Gastroesophageal sphincter (tissue), 3 donors: ENCODE measurements around the gene COL4A2.

Source experiments
- CTCF ChIP-seq, 4 experiments: fragments of 200-600 bp in 2 of 4; fragments of 450-650 bp in 2 of 4; sonication (generic) in 1 of 4; IDR thresholded peaks; one replicate each; pipeline ENCODE4 v1.5.1; 2017 to 2019; ENCODE audit warnings: antibody characterized with exemption in 4 of 4, mild to moderate bottlenecking in 2 of 4, moderate library complexity in 2 of 4
- EP300 ChIP-seq: sonication (generic); formaldehyde crosslinking; IDR thresholded peaks from one replicate; pipeline ENCODE4 v1.6.1; 2017; ENCODE audit warnings: antibody characterized with exemption, mild to moderate bottlenecking
- POLR2A ChIP-seq, 2 donors: fragments of 450-650 bp; IDR thresholded peaks; one replicate each; pipeline ENCODE4 v1.6.1; 2017; ENCODE audit warnings: antibody characterized with exemption in 2 of 2, mild to moderate bottlenecking in 2 of 2, moderate library complexity in 1 of 2

GRCh38 chr13:110343241-110343865 is 36.3 kb downstream of the COL4A2 start:
- no peak for TF ChIP-seq CTCF (IDR thresholded peaks at IDR 0.05)
- TF ChIP-seq POLR2A (IDR thresholded peaks at IDR 0.05): peak in 1 of 2 donors; percentile 37
- TF ChIP-seq EP300: no peak
